ENCODE results near the gene COL4A1.
A peak's percentile ranks its signal among the peaks of the same experiment; 100 is the strongest.

The COL4A1 gene

DNA sequence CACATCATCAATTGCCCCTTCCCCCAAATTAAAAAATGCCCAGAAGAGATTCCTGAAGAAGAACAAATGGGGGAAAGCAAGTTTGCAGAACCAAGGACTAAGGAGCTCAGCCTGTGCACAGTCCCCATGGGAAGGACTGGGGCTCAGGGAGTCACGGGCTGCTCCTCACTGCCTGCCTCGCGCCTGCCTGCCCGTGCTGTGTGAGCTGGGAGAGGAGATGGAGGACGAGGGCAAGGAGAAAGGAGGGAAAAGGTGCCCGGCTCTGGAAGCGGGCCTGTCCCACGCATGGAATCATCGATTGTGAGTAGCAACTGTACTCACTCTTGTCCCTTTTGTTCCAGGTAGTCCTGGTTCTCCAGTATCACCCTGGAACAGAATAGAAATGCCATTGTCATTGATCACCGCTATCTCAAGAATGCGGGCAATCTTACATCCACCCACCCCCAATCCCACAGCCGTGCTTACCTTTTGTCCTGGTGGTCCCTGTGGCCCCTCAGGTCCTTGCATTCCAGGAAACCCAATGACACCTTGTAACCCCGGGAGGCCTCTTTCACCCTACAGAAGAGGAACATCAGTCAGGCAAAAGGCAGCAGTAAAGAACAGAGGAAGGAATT lies 93.4 kb downstream of the COL4A1 start:
- Histone ChIP-seq H3K9me3 (ENCODE audit: control insufficient read depth, insufficient read depth, low read length) (no peaks in the 10 kb centered on the region), H3K4me1 (ENCODE audit: control insufficient read depth, insufficient read depth, low read length) (peaks cover 4% of the 10 kb centered on the region; the same call in 1 of the 2 replicates), H3K27ac (ENCODE audit: low read depth, low read length) (peak overlapping the region; percentile 57), H3K27me3 (ENCODE audit: control insufficient read depth, insufficient read depth, low read length) (no peaks in the 10 kb centered on the region), H3K9ac (ENCODE audit: low read depth, low read length) (no peak overlapping the region), H3K4me3 (ENCODE audit: low read depth, low read length) (no peak overlapping the region), H3K36me3 (ENCODE audit: control insufficient read depth, insufficient read depth, low read length) (peaks cover 14% of the 10 kb centered on the region)

DNA sequence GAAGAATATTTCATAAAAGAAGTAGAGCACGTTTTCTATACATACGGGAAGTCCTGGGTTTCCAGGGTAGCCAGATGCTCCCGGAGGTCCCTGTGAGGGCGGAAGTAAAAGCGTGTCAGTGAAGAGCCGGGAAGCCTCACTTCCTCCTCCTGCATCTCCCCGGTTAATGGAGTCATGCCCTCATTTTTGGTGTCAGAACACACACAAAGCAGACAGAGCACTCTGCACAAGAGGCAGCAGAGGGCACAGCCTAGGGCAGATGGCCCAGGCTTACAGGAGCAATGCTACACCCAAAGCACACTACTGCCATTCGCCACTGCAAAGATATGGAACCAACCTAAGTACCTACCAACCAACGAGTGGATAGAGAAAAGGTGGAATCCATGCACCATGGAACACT lies 94.4 kb downstream of the COL4A1 start:
- Histone ChIP-seq H3K9ac (ENCODE audit: low read depth, low read length) (no peak overlapping the region), H3K27ac (ENCODE audit: low read depth, low read length) (no peak overlapping the region), H3K27me3 (ENCODE audit: control insufficient read depth, insufficient read depth, low read length) (no peaks in the 10 kb centered on the region), H3K9me3 (ENCODE audit: control insufficient read depth, insufficient read depth, low read length) (no peaks in the 10 kb centered on the region), H3K4me3 (ENCODE audit: low read depth, low read length) (no peak overlapping the region), H3K36me3 (ENCODE audit: control insufficient read depth, insufficient read depth, low read length) (peaks cover 18% of the 10 kb centered on the region), H3K4me1 (ENCODE audit: control insufficient read depth, insufficient read depth, low read length) (peaks cover 4% of the 10 kb centered on the region; the same call in 1 of the 2 replicates)

DNA sequence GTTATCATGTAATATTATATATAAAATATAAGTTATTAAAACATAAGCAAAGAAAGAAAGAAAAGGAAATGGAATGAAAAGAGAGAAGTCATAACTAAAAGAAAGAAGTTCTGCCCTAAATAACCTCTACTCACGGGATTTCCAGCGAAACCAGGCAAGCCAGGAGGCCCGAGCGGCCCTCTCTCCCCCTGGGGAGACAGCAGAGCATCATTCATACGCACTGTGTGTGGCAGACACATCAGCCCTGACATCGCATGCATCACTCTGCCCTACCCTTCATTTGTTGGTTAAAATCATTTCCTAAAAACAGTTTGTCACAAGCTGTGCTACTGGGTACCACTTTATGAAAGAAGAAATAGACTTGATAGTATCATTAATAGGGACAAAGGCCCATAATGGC lies 95.2 kb downstream of the COL4A1 start:
- H3K27me3 ChIP-seq (ENCODE audit: control insufficient read depth, insufficient read depth, low read length): no peaks in the 10 kb centered on the region
- H3K9me3 ChIP-seq (ENCODE audit: control insufficient read depth, insufficient read depth, low read length): no peaks in the 10 kb centered on the region
- H3K4me3 ChIP-seq (ENCODE audit: low read depth, low read length): no peak overlapping the region
- peaks cover 24% of the 10 kb centered on the region for H3K36me3 ChIP-seq (ENCODE audit: control insufficient read depth, insufficient read depth, low read length)
- H3K27ac ChIP-seq (ENCODE audit: low read depth, low read length): no peak overlapping the region
- H3K9ac ChIP-seq (ENCODE audit: low read depth, low read length): no peak overlapping the region
- peaks cover 4% of the 10 kb centered on the region; the same call in 1 of the 2 replicates for H3K4me1 ChIP-seq (ENCODE audit: control insufficient read depth, insufficient read depth, low read length)

DNA sequence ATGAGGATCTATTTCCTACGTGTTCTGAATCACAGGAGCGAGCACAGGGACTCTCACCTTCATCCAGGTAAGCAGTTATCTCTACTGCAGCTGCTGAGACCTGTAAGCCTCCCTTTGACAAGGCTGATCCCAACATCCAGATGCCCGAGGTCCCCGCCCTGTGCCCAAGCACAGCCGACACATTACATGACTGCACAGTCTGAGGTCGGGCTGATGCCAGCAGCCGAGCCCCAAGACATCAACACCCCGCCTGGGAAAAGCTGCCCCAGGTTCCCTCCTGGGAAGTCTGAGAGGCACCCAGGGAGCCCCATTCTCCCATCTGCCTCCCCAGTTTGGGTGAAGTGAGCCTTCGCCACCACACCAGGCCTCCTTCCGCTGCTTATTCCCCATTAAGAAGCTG lies 95.9 kb downstream of the COL4A1 start:
- Histone ChIP-seq H3K4me1 (ENCODE audit: control insufficient read depth, insufficient read depth, low read length) (peaks cover 4% of the 10 kb centered on the region; the same call in 1 of the 2 replicates), H3K4me3 (ENCODE audit: low read depth, low read length) (no peak overlapping the region), H3K9me3 (ENCODE audit: control insufficient read depth, insufficient read depth, low read length) (no peaks in the 10 kb centered on the region), H3K9ac (ENCODE audit: low read depth, low read length) (no peak overlapping the region), H3K36me3 (ENCODE audit: control insufficient read depth, insufficient read depth, low read length) (peaks cover 31% of the 10 kb centered on the region), H3K27me3 (ENCODE audit: control insufficient read depth, insufficient read depth, low read length) (no peaks in the 10 kb centered on the region), H3K27ac (ENCODE audit: low read depth, low read length) (no peak overlapping the region)

DNA sequence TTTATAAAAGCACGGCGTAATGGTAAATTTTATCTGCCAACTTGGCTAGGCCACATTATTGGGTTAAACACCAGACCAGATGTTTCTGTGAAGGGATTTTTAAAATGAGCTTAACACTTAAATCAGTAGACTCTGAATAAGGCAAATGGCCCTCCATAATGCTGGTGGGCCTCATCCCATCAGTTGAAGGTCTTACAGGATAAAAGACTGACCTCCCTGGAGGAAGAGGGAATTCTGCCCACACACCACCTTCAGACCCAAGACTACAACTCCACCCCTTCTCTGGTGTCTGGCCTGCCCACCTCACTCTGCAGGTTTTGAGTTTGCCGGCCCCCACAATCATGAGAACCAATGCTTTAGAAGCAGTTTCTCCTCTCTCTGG lies 96.4 kb downstream of the COL4A1 start:
- no peaks in the 10 kb centered on the region for H3K9me3 ChIP-seq (ENCODE audit: control insufficient read depth, insufficient read depth, low read length)
- no peak overlapping the region for H3K4me3 ChIP-seq (ENCODE audit: low read depth, low read length)
- H3K9ac ChIP-seq (ENCODE audit: low read depth, low read length): no peak overlapping the region
- H3K36me3 ChIP-seq (ENCODE audit: control insufficient read depth, insufficient read depth, low read length): peaks cover 34% of the 10 kb centered on the region
- peaks cover 4% of the 10 kb centered on the region; the same call in 1 of the 2 replicates for H3K4me1 ChIP-seq (ENCODE audit: control insufficient read depth, insufficient read depth, low read length)
- no peaks in the 10 kb centered on the region for H3K27me3 ChIP-seq (ENCODE audit: control insufficient read depth, insufficient read depth, low read length)
- H3K27ac ChIP-seq (ENCODE audit: low read depth, low read length): no peak overlapping the region

DNA sequence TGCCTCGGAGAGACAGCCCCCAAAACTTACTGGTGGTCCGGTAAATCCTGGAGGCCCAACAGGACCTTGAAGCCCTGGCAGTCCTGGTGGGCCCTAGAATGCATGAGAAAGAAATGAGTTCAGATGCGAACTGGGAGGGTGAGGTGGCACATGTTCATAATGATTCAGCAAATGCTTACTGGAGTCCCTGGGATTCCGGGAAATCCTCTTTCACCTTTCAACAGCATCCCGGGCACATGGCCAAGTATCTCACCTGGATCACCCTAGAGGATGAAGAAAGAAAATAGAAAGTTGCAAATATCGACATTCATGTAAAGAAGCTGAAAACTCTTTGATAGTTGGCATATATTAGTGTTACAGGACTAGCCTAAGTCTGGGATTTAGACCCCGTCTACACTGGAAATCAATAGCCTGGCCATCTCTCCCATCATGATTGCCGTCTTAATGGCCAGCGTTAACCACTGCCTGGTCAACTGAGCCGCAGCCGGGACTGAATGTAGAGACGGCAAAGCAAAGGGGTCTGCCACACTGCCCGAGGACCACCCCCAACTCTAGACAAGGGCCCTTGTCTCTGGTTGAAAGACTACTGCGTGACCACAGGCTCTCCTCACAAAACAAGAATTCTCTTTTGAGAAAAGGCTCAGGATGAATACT lies 96.9 kb downstream of the COL4A1 start:
- no peaks in the 10 kb centered on the region for H3K27me3 ChIP-seq (ENCODE audit: control insufficient read depth, insufficient read depth, low read length)
- peaks cover 4% of the 10 kb centered on the region; the same call in 1 of the 2 replicates for H3K4me1 ChIP-seq (ENCODE audit: control insufficient read depth, insufficient read depth, low read length)
- H3K9me3 ChIP-seq (ENCODE audit: control insufficient read depth, insufficient read depth, low read length): no peaks in the 10 kb centered on the region
- peaks cover 37% of the 10 kb centered on the region for H3K36me3 ChIP-seq (ENCODE audit: control insufficient read depth, insufficient read depth, low read length)
- no peak overlapping the region for H3K27ac ChIP-seq (ENCODE audit: low read depth, low read length)
- H3K9ac ChIP-seq (ENCODE audit: low read depth, low read length): no peak overlapping the region
- no peak overlapping the region for H3K4me3 ChIP-seq (ENCODE audit: low read depth, low read length)

DNA sequence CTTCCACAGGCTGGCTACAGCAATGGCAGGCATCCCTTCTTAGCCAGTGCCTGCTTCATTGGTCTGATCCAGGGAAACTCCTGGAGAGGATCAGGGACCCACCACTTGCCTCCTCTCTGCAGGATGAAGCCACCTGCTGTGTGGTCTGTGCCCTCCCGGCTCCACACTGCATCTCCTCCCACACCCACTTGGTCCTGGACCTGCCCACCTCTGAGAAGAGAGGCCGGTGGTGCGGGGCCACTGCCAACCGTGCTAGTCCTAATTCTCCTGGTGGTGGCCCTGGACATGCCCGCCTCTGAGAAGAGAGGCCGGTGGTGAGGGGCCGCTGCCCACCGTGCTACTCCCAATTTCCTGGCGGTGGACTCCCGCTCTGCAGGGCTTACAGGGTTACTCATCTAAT lies 98.8 kb downstream of the COL4A1 start:
- no peaks in the 10 kb centered on the region for H3K9me3 ChIP-seq (ENCODE audit: control insufficient read depth, insufficient read depth, low read length)
- no peak overlapping the region for H3K27ac ChIP-seq (ENCODE audit: low read depth, low read length)
- H3K4me3 ChIP-seq (ENCODE audit: low read depth, low read length): no peak overlapping the region
- H3K27me3 ChIP-seq (ENCODE audit: control insufficient read depth, insufficient read depth, low read length): no peaks in the 10 kb centered on the region
- H3K4me1 ChIP-seq (ENCODE audit: control insufficient read depth, insufficient read depth, low read length): no peaks in the 10 kb centered on the region
- H3K36me3 ChIP-seq (ENCODE audit: control insufficient read depth, insufficient read depth, low read length): peaks cover 37% of the 10 kb centered on the region
- H3K9ac ChIP-seq (ENCODE audit: low read depth, low read length): no peak overlapping the region

DNA sequence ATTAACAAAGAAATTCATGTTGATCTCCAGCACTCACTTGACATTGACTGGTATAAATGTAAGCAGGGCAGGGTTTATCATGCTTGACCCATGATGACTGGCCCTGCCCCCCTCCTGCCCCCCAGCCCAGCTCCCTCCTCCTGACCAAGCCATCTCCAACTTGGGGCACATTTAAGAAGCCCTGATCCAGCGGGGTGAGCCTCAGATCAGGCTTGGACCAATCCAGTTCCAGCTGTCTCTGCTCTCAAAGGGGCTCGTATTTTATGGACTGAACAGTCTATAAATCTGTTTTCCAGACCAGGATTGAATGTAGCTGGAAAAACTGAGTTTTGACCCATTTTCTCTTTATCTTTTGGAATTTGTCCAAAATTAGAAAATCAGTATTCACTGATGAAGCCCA lies 100.0 kb downstream of the COL4A1 start:
- H3K9ac ChIP-seq (ENCODE audit: low read depth, low read length): no peak overlapping the region
- no peaks in the 10 kb centered on the region for H3K27me3 ChIP-seq (ENCODE audit: control insufficient read depth, insufficient read depth, low read length)
- H3K4me3 ChIP-seq (ENCODE audit: low read depth, low read length): no peak overlapping the region
- H3K4me1 ChIP-seq (ENCODE audit: control insufficient read depth, insufficient read depth, low read length): no peaks in the 10 kb centered on the region
- H3K27ac ChIP-seq (ENCODE audit: low read depth, low read length): no peak overlapping the region
- H3K9me3 ChIP-seq (ENCODE audit: control insufficient read depth, insufficient read depth, low read length): no peaks in the 10 kb centered on the region
- H3K36me3 ChIP-seq (ENCODE audit: control insufficient read depth, insufficient read depth, low read length): peaks cover 34% of the 10 kb centered on the region

DNA sequence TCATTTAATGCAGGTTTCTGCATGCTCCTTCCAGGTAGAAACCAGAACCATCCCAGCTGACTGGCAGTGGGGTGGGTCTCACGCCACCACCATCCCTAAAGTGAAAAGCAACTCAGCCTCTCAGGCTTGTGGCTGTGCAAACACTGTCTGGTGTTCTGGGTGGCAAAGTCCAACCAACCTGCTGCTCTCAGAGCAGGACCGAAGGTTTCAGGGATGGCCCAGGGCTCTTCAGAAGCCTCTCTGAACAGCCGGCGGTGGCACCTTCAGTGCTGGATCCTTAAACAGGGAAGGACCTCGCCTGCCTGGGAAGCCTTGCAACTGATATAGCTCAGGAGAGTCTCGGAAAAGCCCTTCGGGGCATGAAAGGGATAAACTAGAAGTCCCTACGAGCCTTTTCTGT lies 100.8 kb downstream of the COL4A1 start:
- Histone ChIP-seq H3K4me3 (ENCODE audit: low read depth, low read length) (no peak overlapping the region), H3K36me3 (ENCODE audit: control insufficient read depth, insufficient read depth, low read length) (peaks cover 32% of the 10 kb centered on the region), H3K27ac (ENCODE audit: low read depth, low read length) (no peak overlapping the region), H3K4me1 (ENCODE audit: control insufficient read depth, insufficient read depth, low read length) (no peaks in the 10 kb centered on the region), H3K9me3 (ENCODE audit: control insufficient read depth, insufficient read depth, low read length) (no peaks in the 10 kb centered on the region), H3K27me3 (ENCODE audit: control insufficient read depth, insufficient read depth, low read length) (no peaks in the 10 kb centered on the region), H3K9ac (ENCODE audit: low read depth, low read length) (no peak overlapping the region)

DNA sequence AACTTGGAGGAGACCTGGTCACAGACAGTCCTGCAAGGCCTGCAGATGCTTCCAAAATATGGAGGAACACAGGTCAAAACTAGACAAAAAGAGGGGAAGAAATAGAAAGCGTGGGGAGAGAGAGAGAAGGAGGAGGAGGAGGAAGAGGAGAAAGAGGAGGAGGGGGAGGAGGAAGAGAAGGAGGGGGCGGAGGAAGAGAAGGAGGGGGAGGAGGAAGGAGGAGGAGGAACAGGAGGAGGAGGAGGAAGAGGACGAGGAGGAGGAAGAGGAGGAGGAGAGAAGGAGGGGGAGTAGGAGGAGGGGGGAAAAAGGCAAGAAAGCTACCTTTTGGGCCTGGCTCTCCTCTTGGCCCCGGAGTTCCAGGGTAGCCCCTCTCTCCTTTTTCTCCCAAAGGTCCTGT lies 105.8 kb downstream of the COL4A1 start:
- Histone ChIP-seq H3K4me3 (ENCODE audit: low read depth, low read length) (no peak overlapping the region), H3K9me3 (ENCODE audit: control insufficient read depth, insufficient read depth, low read length) (no peaks in the 10 kb centered on the region), H3K27ac (ENCODE audit: low read depth, low read length) (no peak overlapping the region), H3K27me3 (ENCODE audit: control insufficient read depth, insufficient read depth, low read length) (no peaks in the 10 kb centered on the region), H3K36me3 (ENCODE audit: control insufficient read depth, insufficient read depth, low read length) (peaks cover 14% of the 10 kb centered on the region), H3K4me1 (ENCODE audit: control insufficient read depth, insufficient read depth, low read length) (no peaks in the 10 kb centered on the region), H3K9ac (ENCODE audit: low read depth, low read length) (no peak overlapping the region)

DNA sequence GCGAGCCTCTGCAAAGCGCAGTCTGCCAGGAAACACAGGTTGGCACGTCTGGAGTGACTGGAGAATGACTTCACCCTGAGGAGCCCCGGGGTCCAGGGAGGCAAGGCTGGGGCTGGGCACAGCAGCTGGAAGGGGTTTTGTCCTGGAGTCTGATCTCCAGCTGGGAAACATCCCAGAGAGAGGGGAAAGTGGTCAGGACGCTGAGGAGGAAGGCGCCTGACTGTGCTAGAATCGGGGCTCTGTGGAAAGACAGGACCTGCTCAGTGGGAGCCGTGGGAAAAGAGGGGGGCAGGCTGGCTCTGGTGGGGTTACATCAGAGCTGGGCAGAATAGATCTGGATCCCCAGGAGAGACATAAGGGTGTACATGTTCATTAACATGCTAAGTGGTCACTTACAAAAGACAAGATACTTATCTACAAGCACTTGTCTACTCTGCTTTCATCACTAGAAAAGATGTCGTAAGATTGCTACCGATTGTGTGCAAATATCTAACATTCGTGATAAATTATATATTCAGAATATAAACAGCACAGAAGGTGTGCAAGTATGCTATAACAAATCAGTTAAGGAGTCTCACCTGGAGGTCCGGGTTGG lies 106.6 kb downstream of the COL4A1 start:
- H3K36me3 ChIP-seq (ENCODE audit: control insufficient read depth, insufficient read depth, low read length): peaks cover 11% of the 10 kb centered on the region
- no peaks in the 10 kb centered on the region for H3K27me3 ChIP-seq (ENCODE audit: control insufficient read depth, insufficient read depth, low read length)
- H3K4me1 ChIP-seq (ENCODE audit: control insufficient read depth, insufficient read depth, low read length): no peaks in the 10 kb centered on the region
- no peak overlapping the region for H3K27ac ChIP-seq (ENCODE audit: low read depth, low read length)
- H3K4me3 ChIP-seq (ENCODE audit: low read depth, low read length): no peak overlapping the region
- H3K9me3 ChIP-seq (ENCODE audit: control insufficient read depth, insufficient read depth, low read length): no peaks in the 10 kb centered on the region
- no peak overlapping the region for H3K9ac ChIP-seq (ENCODE audit: low read depth, low read length)
